Measurements from ENCODE around the gene PKMYT1.

GRCh38 chr16:2955779-2956578, 24.3 kb downstream of the PKMYT1 start:
- no peak for TF ChIP-seq CTCF (conservative IDR thresholded peaks at IDR 0.05)
- no peak for TF ChIP-seq EZH2 (IDR thresholded peaks at IDR 0.05; ENCODE audit: low read depth)
